Ovary (tissue), 3 donors: ENCODE data around the gene SLC9A3.

Experiments used
- CTCF ChIP-seq, 3 donors: fragments of 450-650 bp in 2 of 3; fragments of 200-600 bp in 1 of 3; IDR thresholded peaks; one replicate each; pipeline versions ENCODE4 v1.5.1 to v1.8.0; 2016 to 2022; ENCODE audit warnings: antibody characterized with exemption in 3 of 3, mild to moderate bottlenecking in 1 of 3
- EP300 ChIP-seq: sonication (generic); formaldehyde crosslinking; IDR thresholded peaks from one replicate; pipeline ENCODE4 v1.6.1; 2017; ENCODE audit warnings: antibody characterized with exemption
- POLR2A ChIP-seq: fragments of 450-650 bp; IDR thresholded peaks from one replicate; pipeline ENCODE4 v1.6.1; 2017; ENCODE audit warnings: antibody characterized with exemption, mild to moderate bottlenecking, moderate library complexity
- donor health status: DM: no; HTN: no; CAD: no.

GRCh38 chr5:484556-484955 is 39.7 kb downstream of the SLC9A3 start:
- no peak for TF ChIP-seq CTCF (IDR thresholded peaks at IDR 0.05)
- no peak for TF ChIP-seq EP300
- no peak for TF ChIP-seq POLR2A
